NCI-H2029 treated with DMSO at 0.1 percent for 48 hours (cell line): ENCODE results near the gene PHC2.

Experiments used
- DNase-seq: peaks from one replicate; lab custom pipeline; 2025; lab: John Stamatoyannopoulos, UW

Gene PHC2, protein sequence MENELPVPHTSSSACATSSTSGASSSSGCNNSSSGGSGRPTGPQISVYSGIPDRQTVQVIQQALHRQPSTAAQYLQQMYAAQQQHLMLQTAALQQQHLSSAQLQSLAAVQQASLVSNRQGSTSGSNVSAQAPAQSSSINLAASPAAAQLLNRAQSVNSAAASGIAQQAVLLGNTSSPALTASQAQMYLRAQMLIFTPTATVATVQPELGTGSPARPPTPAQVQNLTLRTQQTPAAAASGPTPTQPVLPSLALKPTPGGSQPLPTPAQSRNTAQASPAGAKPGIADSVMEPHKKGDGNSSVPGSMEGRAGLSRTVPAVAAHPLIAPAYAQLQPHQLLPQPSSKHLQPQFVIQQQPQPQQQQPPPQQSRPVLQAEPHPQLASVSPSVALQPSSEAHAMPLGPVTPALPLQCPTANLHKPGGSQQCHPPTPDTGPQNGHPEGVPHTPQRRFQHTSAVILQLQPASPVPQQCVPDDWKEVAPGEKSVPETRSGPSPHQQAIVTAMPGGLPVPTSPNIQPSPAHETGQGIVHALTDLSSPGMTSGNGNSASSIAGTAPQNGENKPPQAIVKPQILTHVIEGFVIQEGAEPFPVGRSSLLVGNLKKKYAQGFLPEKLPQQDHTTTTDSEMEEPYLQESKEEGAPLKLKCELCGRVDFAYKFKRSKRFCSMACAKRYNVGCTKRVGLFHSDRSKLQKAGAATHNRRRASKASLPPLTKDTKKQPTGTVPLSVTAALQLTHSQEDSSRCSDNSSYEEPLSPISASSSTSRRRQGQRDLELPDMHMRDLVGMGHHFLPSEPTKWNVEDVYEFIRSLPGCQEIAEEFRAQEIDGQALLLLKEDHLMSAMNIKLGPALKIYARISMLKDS

GRCh38 chr1:33430692-33431593, at the start of gene PHC2:
TSS of gene PHC2 (minus strand) at chr1:33431095. CDS start at chr1:33375539, 55,556 bp downstream.
- DNase-seq, result peak; percentile 64

- DNase-seq, result no peak
These were observed 46.6 kb upstream of the PHC2 start for GRCh38 chr1:33477451-33477850.

DNA sequence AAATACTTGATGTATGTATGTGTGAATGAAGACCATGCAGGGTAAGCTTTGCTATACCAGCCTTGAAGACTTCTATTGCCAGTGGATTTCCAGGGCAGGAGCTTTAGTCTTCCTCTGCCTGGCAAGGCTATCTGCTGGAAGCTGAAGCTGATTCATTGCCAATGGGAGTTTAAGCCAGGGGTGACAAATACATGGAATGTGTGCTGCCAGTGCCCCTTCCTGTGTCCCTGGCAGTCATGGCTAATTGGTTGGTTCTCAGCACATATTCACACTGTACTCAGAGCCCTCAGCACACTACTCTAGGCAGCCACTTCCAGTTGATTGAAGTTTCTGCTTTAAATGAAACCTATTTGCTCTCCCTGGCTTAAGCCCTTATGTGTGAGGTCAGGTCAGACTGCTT, 43.0 kb upstream of the PHC2 start:
- DNase-seq, result no peak

DNA sequence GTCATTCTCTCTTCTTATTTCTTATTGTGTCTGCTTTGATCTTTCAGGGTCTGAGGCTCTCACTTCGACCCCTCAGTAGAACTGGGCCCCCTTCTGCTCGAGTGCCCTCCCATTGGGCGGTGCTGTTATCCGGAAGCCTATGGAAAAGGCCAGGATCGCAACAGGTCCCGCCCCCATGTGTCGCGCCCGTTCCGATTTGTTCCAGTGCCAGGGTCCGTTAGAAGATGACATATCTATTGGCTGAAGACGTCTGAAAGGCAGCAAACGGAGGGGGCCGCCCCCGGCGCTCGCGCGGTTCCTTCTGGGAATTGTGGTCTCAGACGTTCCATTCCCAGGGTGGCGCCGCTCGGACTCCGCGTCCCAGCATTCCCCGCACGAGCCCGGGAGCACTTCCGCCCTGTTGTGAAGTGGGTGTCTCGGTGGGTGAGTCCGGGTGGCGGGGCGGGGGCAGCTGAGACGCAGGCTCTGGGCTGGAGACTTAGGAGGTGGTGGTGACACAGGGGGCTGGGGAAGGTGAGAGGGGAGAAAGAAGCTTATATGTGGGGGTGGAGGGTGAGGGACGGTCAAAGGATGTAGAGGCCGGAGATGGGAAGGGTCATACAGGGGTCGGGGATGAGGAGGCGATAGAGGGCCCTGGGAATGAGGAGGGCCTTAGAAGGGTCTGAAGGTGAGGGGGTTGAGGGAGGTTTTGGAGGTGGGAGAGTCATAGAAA, 41.5 kb upstream of the PHC2 start, which contains the start of gene ZSCAN20:
TSS of gene ZSCAN20 (plus strand) at position 377 of the 712 bp plus-strand sequence. CDS start 6,644 bp downstream, outside the sequence.
- DNase-seq, result peak; percentile 91

- DNase-seq, result no peak
These were observed 40.5 kb upstream of the PHC2 start for GRCh38 chr1:33471416-33471815.

DNA sequence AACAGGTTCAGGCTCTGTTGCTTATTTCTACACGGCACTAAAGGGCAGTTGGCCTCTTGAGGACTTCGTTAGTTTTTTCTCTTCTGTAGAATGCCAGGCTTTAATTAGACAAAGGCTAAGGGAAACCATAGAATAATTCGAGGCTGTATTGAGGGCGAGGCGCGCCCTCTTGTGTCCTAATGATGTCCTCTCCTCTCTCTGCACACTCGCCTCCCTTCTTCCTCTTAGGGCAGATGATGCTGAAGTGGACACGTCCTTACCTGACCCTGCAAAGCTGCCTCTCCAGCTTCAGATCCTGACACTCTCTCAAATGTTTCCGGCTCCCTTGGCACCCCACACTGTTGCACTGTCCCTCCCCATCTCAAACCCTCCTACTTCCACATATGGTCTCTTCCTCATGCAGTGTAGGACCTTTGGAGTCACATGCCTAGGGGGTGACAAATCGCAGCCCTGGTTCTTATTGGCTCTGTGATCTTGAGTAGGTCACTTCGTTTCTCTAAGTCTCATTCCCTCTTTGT, 39.7 kb upstream of the PHC2 start:
- DNase-seq, result peak; percentile 88

GRCh38 chr1:33469691-33470090, 38.8 kb upstream of the PHC2 start:
- DNase-seq, result no peak

DNA sequence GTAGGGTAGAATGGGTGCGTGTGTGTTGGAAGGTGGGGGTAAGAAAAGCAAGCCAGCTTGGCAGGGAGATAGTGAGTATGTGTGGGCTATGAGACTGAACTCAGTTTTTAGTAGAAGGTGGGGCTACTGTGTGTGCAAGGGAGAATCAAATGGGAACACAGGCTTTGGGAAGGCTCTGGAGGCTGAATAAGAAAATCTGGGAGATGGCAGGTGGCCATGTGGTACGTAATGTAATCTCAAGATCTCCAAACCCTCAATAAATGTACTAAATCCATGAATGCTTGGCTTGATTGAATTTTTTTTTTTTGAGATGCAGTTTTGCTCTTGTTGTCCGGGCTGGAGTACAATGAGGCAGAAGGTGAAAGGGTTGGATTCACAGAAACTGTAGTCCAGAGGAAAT, 38.1 kb upstream of the PHC2 start:
- DNase-seq, result no peak

GRCh38 chr1:33468531-33468930, 37.6 kb upstream of the PHC2 start:
- no peak for DNase-seq

DNA sequence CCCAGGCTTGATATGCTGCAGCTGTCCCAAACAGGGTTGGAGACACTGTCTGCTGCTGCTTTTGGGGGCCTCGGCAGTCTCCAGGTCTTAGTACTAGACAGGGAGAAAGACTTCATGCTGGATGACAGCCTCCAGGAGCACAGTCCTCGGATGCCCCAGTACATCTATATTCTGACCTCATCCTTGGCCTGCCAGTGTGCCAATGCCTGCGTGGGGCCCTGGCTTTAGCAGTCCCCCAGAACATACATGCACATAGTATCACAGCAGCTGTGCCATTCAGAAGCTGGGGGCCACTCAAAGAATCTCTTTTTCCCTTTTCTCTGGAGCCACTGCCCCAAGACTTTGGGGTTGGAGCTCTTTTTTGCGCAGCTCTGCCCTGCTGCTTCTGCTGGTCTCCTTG, 37.1 kb upstream of the PHC2 start:
- DNase-seq, result no peak

GRCh38 chr1:33466159-33466558, 35.3 kb upstream of the PHC2 start:
- DNase-seq, result no peak

GRCh38 chr1:33465316-33465715, 34.4 kb upstream of the PHC2 start:
- no peak for DNase-seq

DNA sequence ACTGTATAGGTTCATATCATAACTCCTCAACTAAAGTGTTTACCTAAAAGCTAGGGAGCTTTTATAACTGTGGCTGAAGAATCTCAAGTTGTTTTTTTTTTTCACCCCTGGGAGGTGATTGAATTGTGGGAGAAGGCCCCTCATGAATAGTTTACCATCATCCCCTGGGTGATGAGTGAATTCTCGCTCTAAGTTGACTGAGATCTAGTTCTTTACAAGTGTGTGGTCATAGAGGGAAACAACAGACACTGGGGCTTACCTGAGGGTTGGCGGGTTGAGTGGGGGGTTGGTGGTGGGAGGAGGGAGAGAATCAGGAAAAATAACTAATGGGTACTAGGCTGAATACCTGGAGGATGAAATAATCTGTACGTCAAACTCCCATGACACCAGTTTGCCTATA, 33.7 kb upstream of the PHC2 start:
- DNase-seq, result no peak

- DNase-seq, result no peak
These were observed 31.7 kb upstream of the PHC2 start for GRCh38 chr1:33462405-33463164.

DNA sequence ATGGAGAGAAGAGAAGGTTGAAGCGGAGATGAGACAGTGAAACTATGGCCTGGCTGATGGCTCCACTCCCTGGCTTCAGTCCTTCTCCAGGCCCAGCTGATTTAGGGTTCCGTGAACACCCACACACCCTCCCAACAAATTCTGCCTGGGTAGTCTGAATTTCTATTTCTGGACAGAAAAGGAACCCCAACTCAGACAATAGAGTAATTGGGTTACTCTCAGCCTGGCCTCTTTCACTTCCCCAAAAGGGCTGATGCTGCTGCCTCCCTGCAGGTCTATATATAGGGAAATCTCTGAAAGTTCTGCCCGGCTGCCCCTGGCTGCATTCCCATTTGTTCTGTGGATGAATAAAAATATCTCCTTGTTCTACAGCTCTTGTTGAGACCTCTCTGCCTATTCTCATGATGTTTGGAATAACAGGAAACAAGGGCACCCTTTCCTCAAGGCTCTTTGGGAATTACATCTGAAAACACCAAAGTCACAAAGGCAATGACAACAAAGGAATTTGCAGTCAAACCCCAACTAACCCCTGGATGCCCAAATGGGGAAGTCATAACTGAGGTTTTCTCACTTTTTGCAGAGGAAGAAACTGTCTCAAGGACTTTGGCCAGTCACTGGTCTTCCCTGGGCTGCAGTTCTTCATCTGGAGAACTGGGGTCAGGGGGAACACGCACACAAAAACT, 30.2 kb upstream of the PHC2 start:
- no peak for DNase-seq

DNA sequence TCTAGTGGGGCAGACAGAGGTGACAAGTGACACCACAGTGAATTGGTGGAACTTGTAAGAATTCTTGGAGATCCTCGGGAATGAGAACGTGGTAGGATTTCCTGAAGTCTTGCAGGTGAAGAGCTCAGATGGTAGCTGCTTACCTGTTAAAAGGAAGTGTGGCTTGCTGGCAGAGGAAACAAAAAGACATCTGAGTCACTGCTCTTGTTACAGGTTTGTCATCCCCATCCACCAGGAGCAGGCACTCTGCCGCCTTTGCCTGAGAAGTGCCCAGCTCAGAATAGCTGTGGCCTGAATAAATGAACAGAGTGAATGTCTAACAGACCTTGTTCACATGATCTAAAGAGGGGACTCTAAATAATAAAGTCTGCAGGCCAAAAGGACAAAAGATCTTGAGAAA, 29.2 kb upstream of the PHC2 start:
- DNase-seq, result no peak

- DNase-seq, result no peak
These were observed 28.8 kb upstream of the PHC2 start for GRCh38 chr1:33459691-33460090.

DNA sequence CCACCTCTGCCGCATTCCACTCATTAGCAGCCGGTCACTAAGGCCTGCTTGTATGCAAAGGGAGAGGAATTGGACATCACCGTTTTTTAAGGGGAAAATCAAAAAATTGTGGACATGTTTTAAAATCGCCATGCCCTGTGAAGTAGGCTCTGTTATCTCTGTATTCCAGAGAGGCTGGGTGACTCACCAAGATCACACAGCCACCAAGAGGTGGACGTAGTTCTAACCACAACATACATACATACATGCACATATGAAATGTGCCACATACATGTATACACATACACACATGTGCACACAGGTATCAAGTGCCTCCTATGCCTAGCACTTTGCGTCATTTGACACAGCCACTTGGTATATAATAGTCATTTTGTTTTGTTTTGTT, 25.6 kb upstream of the PHC2 start:
- no peak for DNase-seq
